HG03060 (cell line): Measurements from ENCODE around the gene CXCL3.

ENCODE experiments used
- ATAC-seq: cut with Tn5 transposase; IDR thresholded peaks from one replicate; pipeline ENCODE4 v1.9.1; 2021; ENCODE audit warnings: low read depth, moderate number of reproducible peaks; ENCODE audit not compliant: unreplicated experiment

Gene CXCL3

GRCh38 chr4:74056114-74056857, 17.8 kb upstream of the CXCL3 start:
- no peak for ATAC-seq

DNA sequence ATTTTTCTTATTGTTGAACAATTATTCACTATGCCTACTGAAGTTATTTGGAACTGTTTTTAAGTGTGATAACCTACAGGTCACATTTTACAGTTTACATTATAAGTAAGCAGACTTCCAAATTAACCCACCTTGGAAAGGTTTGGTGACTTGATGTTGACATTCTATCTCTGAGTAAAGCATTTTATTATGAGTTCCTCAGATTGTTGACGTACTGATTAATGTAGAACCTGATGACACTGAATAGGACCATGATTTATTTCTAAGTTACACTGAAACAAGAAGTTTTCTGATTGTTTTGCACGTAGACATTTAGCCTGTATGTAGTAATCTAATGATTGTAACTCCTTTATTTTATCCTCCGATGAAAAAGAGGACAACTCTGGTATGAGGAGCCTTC, 17.0 kb upstream of the CXCL3 start:
- ATAC-seq = no peak

DNA sequence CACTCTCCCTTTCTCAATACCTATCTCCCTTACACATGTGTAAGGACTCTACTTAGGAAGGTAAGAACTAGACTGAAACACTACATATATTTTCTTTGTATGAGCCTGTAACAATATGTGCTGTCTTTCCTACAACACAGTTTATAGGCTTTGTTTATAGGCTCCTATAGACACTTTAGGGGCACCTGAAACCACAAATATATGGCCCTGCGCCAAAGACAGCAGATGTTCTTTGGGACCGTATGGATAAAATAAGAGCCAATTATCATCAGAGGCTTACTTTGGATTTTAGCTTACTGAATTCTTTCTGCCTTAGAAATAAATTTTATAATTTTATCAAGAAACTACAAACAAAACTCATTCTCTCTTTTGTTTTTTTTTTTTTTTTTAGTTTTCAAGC, 16.6 kb upstream of the CXCL3 start:
- no peak for ATAC-seq

DNA sequence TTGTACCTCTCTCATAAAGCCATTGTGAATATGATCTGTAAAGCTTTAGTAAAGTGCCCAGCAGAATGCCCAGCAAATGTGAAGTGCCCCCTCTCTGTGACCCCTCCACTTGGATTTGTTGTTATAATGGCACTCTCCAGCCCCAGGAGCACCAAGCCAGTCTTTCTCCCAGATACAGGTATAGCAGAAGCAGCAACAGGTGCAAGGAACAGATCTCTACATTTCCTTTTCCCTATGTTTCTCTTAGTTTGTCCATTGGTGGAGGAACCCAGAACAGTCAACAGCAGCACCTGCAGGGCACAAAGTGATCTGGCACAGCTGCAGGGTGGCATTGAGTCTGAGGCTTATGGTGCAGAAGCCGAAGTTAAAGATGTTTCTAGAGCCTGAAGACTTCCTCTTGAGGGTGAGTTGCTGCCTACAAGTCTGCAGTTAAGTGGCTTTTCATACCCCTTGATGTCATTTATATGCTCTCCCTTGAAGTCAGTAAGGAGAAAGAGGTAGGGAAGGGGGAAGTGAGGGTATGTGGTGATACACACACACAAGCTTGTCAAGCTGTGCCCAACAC, 16.1 kb upstream of the CXCL3 start:
- no peak for ATAC-seq

DNA sequence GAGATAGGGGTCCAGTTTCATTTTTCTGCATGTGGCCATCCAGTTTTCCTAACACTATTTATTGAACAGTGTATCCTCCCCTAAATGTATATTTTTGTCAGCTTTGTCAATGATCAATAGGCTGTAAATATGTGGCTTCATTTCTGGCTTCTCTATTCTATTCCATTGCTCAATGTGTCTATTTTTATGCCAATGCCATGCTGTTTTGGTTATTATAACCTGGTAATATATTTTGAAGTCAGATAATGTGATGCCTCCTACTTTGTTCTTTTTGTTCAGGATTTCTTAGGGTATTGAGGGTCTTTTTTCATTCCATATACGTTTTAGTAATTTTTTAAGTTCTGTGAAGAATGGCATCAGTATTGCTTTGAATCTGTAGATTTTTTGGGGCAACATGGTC, 8.7 kb upstream of the CXCL3 start:
- ATAC-seq = no peak

GRCh38 chr4:74045772-74046171, 7.3 kb upstream of the CXCL3 start:
- ATAC-seq = no peak

DNA sequence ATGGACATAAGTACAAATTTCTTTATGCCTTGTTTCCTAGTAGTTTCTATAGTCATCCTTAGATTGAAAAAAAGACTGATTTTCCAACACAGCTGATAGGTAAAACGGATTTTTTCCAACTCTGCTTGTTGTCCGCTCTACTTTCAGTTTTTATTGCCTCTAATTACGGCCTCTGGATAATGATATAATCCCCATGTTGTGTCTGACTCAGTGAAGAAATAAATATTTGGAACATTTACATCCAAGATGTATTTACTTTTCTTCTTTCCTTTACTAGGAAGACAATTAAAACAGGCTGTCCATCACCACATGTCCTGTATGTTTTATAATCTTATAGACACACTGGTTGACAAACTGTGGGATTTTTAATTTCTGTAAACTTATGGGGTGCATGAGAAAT, 6.8 kb upstream of the CXCL3 start:
- ATAC-seq = no peak

DNA sequence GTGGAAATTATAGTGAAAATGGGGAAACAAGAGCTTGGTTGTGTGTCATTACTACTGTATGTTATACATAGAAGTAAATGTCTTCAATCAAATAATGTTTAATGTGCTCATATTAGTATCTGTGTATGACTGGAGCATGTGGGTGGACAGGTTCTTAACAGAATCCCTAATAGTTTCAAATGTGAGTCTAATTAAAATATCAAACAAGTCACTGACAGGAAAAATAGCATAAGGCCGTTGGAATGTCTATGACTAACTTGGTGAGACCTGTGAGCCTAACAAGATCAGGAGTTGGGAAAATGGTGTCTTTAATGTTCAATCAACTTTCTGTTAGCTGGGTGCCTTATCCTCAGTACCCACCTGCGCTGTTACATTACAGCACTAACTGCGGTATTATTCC, 6.2 kb upstream of the CXCL3 start:
- no peak for ATAC-seq

DNA sequence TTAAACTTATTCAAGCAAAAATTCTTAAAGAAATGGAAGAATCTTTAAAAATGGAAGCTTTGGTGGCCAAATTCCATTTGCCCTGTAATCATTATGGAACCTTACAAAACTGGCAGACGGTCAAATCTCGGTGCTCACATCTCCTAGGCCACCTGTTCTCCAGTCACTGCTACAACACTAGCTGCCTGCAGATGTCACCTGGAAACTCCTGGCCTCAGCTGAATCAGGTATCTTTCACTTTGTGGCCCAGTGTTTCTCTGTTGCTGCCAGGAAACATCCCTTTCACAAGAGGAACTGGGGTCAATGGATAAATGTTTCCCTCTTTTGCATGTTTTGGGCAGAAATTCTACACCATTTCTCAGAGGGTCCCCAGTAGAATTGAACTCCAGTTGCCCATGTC, 4.2 kb upstream of the CXCL3 start:
- ATAC-seq = no peak

DNA sequence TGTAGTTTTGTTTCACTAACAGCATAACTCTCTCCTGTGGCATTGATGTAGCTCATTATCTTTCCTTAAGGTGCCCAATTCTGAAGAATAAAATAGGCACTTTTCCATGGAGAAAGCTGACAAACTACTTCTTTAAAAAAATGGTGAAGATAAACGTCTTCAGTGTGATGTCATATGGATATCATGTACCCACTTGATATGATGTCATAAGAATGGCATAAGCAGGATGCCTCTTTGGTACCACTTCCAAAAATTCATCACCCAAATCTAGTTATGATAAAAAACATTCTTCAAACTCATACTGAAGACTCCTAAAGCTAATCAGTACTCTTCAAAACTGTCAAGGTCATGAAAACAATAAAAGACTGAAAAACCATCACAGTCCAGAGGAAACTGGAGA, 2.9 kb upstream of the CXCL3 start:
- no peak for ATAC-seq

DNA sequence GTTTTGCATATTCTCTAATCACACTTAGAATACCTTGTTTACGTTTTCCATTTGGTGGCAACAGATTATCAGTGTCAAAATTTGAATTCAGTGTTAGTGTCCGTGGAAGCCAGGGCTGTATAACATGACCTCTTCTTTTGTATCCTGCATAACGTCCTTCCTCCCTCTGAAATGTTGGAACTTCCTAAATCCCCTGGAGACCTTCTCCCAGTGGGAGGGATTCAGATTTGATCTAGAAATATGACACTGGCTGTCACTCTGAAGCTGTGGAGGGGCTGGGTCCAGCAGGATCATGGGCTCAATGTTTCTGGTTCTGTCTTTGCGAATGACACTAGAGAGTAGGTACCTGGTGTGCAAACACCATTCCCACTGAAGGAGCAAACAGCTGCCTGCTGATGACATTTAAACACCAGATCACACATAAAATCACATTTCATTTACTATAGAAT, 850 bp upstream of the CXCL3 start:
- no peak for ATAC-seq

DNA sequence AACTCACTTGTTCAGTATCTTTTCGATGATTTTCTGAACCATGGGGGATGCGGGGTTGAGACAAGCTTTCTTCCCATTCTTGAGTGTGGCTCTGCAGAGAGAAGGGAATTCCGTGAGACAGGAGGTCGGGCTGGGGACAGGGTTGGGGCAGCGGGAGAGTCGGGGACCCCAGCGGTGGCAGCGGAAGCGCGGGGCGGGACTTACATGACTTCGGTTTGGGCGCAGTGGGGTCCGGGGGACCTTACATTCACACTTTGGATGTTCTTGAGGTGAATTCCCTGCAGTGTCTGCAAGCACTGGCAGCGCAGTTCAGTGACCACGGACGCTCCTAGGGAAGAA, 434 bp downstream of the CXCL3 start:
- no peak for ATAC-seq

GRCh38 chr4:74037076-74037955, 1.2 kb downstream of the CXCL3 start:
- ATAC-seq = no peak

DNA sequence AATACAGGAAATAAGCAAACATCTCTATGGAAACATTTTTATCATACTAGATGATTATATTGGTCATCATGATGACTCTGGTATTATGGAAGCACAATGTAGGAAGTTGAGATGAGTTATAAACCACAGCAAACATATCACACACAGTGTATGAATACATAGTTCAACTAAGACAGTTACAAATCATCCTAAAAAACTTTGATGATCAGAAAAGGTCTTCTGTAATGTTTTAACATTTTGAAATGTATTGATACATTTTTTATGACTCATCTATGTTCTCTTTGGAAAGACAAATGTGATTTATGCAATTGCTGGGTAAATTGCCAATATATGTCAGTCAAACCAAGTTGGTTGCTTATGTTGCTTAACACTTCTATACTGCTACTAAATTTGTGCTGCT, 4.8 kb downstream of the CXCL3 start:
- no peak for ATAC-seq

DNA sequence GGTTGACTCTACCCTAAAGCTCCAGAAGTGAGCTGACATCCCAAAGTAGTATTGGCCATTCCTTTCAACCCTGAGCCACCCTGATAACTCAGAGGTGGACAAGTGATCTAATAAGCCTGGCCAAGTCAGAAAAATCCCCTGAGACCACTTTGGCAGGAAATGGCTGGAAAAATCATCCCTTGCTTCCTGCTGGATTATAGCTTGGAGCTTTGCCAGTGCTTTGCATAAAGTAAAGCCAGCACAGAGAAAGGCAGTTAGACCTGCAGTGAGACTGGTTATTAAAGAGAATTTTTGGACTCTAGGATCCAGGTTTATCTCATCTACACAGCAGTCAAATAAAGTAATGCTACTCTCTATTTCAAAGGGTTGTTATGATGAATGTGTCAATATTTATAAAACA, 6.4 kb downstream of the CXCL3 start:
- no peak for ATAC-seq

- no peak for ATAC-seq
Measured at GRCh38 chr4:74031576-74031975, 6.9 kb downstream of the CXCL3 start.

DNA sequence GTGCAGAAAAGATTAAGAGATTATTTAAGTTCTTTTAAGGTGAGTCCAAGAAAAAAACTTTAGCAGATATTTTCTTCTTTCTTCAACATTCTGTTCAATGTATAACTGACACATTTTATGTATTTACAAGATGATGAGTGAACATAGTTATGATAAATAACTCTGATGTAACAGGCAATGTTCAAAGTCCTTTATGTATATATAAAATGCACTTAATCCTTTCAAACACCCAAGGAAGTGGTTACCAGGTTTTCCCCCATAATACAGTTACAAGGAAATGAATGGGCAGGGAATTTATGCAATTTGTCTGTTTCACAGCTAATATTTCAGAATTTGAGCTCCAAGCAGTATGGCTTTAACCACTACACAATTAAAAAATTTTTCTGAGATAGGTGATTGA, 8.2 kb downstream of the CXCL3 start:
- ATAC-seq = no peak

DNA sequence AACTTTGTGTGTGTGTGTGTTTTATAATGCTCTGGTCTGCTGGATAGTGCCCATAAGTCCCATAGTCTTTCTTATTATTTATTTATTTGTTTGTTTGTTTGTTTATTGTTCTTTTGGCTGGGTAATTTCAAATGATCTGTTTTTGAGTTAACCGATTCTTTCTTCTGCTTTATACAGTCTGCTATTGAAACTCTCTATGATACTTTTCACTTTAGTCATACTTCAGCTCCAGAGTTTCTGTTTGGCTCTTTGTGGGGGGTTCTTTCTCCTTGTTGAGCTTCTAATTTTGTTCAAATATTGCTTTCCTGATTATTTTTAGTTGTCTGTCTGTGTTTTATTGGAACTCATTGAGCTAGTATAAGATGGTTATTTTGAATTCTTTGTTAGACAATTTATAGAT, 10.0 kb downstream of the CXCL3 start:
- no peak for ATAC-seq

GRCh38 chr4:74023709-74024108, 14.8 kb downstream of the CXCL3 start:
- ATAC-seq = no peak

DNA sequence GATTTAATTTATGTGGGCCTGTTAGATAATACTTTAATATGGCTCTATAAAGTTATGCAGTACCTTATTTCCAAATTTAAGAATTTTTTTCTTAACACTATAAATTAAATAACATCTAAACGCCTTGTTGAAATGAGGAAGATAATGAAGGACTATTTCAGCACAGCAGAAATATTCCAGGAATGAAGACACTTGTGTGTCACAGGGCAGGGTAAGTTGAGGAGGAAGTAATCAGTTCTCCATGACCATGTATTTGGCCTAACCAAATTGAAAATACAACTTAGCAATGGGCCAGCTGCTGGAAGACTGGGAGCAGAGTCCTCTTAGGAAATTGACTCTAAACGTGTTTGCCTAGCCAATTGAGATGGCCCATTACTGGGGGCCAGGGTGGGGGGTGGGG, 16.9 kb downstream of the CXCL3 start:
- no peak for ATAC-seq

DNA sequence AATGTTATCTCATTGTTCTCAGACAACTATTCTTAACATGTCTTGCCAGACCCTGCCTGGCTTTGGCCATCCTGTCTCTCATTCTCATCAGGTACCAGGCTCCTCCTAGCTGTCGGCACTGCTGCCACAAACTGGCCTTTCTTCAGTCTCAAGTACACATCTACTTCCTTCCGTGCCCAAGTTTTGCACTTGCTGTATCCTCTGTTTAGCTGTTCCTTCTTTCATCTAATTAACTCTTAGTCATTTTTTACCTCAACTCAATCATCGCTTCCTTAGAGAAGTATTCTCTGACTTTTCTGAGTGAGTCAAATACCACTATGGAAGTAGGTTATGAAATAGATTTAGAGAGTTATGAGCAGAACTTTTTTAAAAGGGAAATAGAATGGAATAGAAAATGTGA, 19.7 kb downstream of the CXCL3 start:
- ATAC-seq = no peak

DNA sequence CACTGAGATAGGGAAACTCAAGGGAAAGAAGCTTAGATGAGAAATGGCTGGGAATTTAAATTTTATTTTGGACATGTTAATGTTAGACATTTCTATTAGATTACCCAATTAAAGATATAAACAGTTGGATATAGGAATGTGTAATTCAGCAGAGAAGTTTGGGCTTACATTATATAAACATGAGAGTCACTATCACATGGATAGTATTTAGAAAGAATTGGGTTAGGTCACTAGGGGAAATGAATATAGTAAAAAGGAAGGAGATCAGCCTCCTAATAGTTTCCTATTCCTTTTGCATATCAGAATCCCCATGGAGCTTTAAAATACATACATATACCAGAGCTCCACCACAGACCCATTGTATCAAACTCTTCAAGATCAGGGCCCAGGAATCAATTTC, 20.4 kb downstream of the CXCL3 start:
- no peak for ATAC-seq
